HepG2 (cell line): ENCODE measurements around the gene NUBP1.

Experiments
- WIZ ChIP-seq: sonication (generic); formaldehyde crosslinking; IDR thresholded peaks from 2 replicates; pipeline ENCODE4 v1.5.1; 2020; ENCODE audit warnings: mild to moderate bottlenecking, missing genetic modification reagents
- ZC3H4 ChIP-seq: sonication (generic); formaldehyde crosslinking; IDR thresholded peaks from 2 replicates; pipeline ENCODE4 v1.4.0; 2020; ENCODE audit warnings: missing genetic modification reagents, borderline replicate concordance
- ZNF3 ChIP-seq: IDR thresholded peaks from 2 replicates; pipeline ENCODE4 v1.7.0; 2017; ENCODE audit warnings: inconsistent platforms
- ZNF383 ChIP-seq: sonication (generic); formaldehyde crosslinking; IDR thresholded peaks from 2 replicates; pipeline ENCODE4 v1.4.0; 2020; ENCODE audit warnings: missing genetic modification reagents, mild to moderate bottlenecking, borderline replicate concordance

GRCh38 chr16:10699756-10700155, 43.9 kb upstream of the NUBP1 start:
- no peak for TF ChIP-seq WIZ (CRISPR knock-in tag)
- TF ChIP-seq ZNF383, result no peak
- TF ChIP-seq ZNF3 (CRISPR knock-in tag), result no peak
- no peak for TF ChIP-seq ZC3H4 (CRISPR knock-in tag)
